H7 (cell line): ENCODE data around the gene CFAP58. TPM values are rescaled to one million over a fixed set of nuclear protein-coding genes. Genes with fewer than 3 reads are reported as not detected.

Experiments
- DNase-seq: peaks from one replicate; pipeline ENCODE4 v3.0.0; 2012
- H3K27me3 ChIP-seq: 2 replicates; pipeline ENCODE4 v1.6.0; 2011; ENCODE audit warnings: mild to moderate bottlenecking, low read length; ENCODE audit not compliant: control insufficient read depth, insufficient read depth
- H3K36me3 ChIP-seq: replicated peaks from 2 replicates; pipeline ENCODE4 v1.5.1; 2011; ENCODE audit warnings: low read length; ENCODE audit not compliant: control insufficient read depth, insufficient read depth
- H3K4me3 ChIP-seq: 2 replicates; pipeline ENCODE4 v1.5.1; 2011; ENCODE audit warnings: low read depth, mild to moderate bottlenecking, control low read depth, low read length, moderate library complexity; ENCODE audit not compliant: insufficient read depth
- total RNA-seq: library from RNA; depleted of rRNA; stranded (reverse); fragments of >200 nt; shearing (Covaris generic); gene quantifications from 2 replicates; pipeline ENCODE4 v1.2.3, GENCODE V29; 2014

Gene CFAP58
- total RNA-seq, 1 experiment from 2014 or later = 0.62 TPM

- H3K4me3 ChIP-seq = peak overlapping the region; percentile 94
- H3K27me3 ChIP-seq = no peaks in the 10 kb centered on the region; the same call in 1 of the 2 replicates
- H3K36me3 ChIP-seq = no peaks in the 10 kb centered on the region
- DNase-seq = peak; percentile 61
These were observed 16.1 kb upstream of the CFAP58 start for GRCh38 chr10:104337521-104337984.

- Histone ChIP-seq H3K36me3 (no peaks in the 10 kb centered on the region), H3K4me3 (peak within 1 kb of the TSS; percentile 94), H3K27me3 (no peaks in the 10 kb centered on the region; the same call in 1 of the 2 replicates)
- peak; percentile 82 for DNase-seq
These were observed 15.5 kb upstream of the CFAP58 start, which contains the start of gene ITPRIP for GRCh38 chr10:104337985-104338735. TSS of gene ITPRIP (minus strand) at chr10:104338465. CDS start at chr10:104316051, 22,414 bp downstream.

- H3K27me3 ChIP-seq = no peaks in the 10 kb centered on the region; the same call in 1 of the 2 replicates
- peak; percentile 17 for DNase-seq
- peak overlapping the region; percentile 94 for H3K4me3 ChIP-seq
- H3K36me3 ChIP-seq = no peaks in the 10 kb centered on the region
These were observed 14.0 kb upstream of the CFAP58 start for GRCh38 chr10:104339469-104340110.

GRCh38 chr10:104340111-104340526, 13.5 kb upstream of the CFAP58 start:
- DNase-seq = peak; percentile 11
- no peaks in the 10 kb centered on the region; the same call in 1 of the 2 replicates for H3K27me3 ChIP-seq
- no peak overlapping the region for H3K4me3 ChIP-seq
- no peaks in the 10 kb centered on the region for H3K36me3 ChIP-seq

- no peaks in the 10 kb centered on the region; the same call in 1 of the 2 replicates for H3K27me3 ChIP-seq
- peak; percentile 27 for DNase-seq
- H3K36me3 ChIP-seq = no peaks in the 10 kb centered on the region
- H3K4me3 ChIP-seq = no peak overlapping the region
These were observed 13.0 kb upstream of the CFAP58 start for GRCh38 chr10:104340641-104341040.

- DNase-seq = no peak
- no peaks in the 10 kb centered on the region; the same call in 1 of the 2 replicates for H3K27me3 ChIP-seq
- H3K36me3 ChIP-seq = no peaks in the 10 kb centered on the region
- no peak overlapping the region for H3K4me3 ChIP-seq
These were observed 10.7 kb upstream of the CFAP58 start for GRCh38 chr10:104342941-104343411.

- DNase-seq = no peak
- Histone ChIP-seq H3K4me3 (no peak overlapping the region), H3K27me3 (no peaks in the 10 kb centered on the region; the same call in 1 of the 2 replicates), H3K36me3 (no peaks in the 10 kb centered on the region)
These were observed 9.4 kb upstream of the CFAP58 start for GRCh38 chr10:104344219-104344618.

- DNase-seq = no peak
- H3K27me3 ChIP-seq = no peaks in the 10 kb centered on the region
- no peaks in the 10 kb centered on the region for H3K36me3 ChIP-seq
- H3K4me3 ChIP-seq = no peak overlapping the region
These were observed 8.1 kb upstream of the CFAP58 start for GRCh38 chr10:104345515-104345914.

- no peaks in the 10 kb centered on the region for H3K36me3 ChIP-seq
- H3K27me3 ChIP-seq = no peaks in the 10 kb centered on the region
- H3K4me3 ChIP-seq = no peak overlapping the region
- no peak for DNase-seq
These were observed 7.7 kb upstream of the CFAP58 start for GRCh38 chr10:104345941-104346340.

- Histone ChIP-seq H3K27me3 (no peaks in the 10 kb centered on the region), H3K36me3 (no peaks in the 10 kb centered on the region), H3K4me3 (no peak overlapping the region)
- no peak for DNase-seq
These were observed 6.2 kb upstream of the CFAP58 start for GRCh38 chr10:104347295-104348045.

- Histone ChIP-seq H3K4me3 (no peak overlapping the region), H3K36me3 (no peaks in the 10 kb centered on the region), H3K27me3 (no peaks in the 10 kb centered on the region)
- DNase-seq = no peak
These were observed 5.0 kb upstream of the CFAP58 start for GRCh38 chr10:104348601-104349000.

GRCh38 chr10:104349623-104350126, 4.0 kb upstream of the CFAP58 start:
- Histone ChIP-seq H3K27me3 (peaks cover 11% of the 10 kb centered on the region), H3K4me3 (no peak overlapping the region), H3K36me3 (no peaks in the 10 kb centered on the region)
- no peak for DNase-seq

- H3K27me3 ChIP-seq = peaks cover 11% of the 10 kb centered on the region
- no peaks in the 10 kb centered on the region for H3K36me3 ChIP-seq
- DNase-seq = peak; percentile 30
- no peak overlapping the region for H3K4me3 ChIP-seq
These were observed 3.5 kb upstream of the CFAP58 start for GRCh38 chr10:104350127-104350635.
